HG02759 (cell line): ENCODE data around the gene CRIM1.
"Not testable (repeated sequence)": the region's sequence is repeated elsewhere in the genome, so short reads cannot be mapped to it uniquely, and the experiment has no call there.

Source experiments
- ATAC-seq: cut with Tn5 transposase; IDR thresholded peaks from one replicate; pipeline ENCODE4 v1.9.1; 2021; ENCODE audit warnings: mild to moderate bottlenecking, moderate library complexity; ENCODE audit not compliant: unreplicated experiment

Gene CRIM1, protein sequence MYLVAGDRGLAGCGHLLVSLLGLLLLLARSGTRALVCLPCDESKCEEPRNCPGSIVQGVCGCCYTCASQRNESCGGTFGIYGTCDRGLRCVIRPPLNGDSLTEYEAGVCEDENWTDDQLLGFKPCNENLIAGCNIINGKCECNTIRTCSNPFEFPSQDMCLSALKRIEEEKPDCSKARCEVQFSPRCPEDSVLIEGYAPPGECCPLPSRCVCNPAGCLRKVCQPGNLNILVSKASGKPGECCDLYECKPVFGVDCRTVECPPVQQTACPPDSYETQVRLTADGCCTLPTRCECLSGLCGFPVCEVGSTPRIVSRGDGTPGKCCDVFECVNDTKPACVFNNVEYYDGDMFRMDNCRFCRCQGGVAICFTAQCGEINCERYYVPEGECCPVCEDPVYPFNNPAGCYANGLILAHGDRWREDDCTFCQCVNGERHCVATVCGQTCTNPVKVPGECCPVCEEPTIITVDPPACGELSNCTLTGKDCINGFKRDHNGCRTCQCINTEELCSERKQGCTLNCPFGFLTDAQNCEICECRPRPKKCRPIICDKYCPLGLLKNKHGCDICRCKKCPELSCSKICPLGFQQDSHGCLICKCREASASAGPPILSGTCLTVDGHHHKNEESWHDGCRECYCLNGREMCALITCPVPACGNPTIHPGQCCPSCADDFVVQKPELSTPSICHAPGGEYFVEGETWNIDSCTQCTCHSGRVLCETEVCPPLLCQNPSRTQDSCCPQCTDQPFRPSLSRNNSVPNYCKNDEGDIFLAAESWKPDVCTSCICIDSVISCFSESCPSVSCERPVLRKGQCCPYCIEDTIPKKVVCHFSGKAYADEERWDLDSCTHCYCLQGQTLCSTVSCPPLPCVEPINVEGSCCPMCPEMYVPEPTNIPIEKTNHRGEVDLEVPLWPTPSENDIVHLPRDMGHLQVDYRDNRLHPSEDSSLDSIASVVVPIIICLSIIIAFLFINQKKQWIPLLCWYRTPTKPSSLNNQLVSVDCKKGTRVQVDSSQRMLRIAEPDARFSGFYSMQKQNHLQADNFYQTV

DNA sequence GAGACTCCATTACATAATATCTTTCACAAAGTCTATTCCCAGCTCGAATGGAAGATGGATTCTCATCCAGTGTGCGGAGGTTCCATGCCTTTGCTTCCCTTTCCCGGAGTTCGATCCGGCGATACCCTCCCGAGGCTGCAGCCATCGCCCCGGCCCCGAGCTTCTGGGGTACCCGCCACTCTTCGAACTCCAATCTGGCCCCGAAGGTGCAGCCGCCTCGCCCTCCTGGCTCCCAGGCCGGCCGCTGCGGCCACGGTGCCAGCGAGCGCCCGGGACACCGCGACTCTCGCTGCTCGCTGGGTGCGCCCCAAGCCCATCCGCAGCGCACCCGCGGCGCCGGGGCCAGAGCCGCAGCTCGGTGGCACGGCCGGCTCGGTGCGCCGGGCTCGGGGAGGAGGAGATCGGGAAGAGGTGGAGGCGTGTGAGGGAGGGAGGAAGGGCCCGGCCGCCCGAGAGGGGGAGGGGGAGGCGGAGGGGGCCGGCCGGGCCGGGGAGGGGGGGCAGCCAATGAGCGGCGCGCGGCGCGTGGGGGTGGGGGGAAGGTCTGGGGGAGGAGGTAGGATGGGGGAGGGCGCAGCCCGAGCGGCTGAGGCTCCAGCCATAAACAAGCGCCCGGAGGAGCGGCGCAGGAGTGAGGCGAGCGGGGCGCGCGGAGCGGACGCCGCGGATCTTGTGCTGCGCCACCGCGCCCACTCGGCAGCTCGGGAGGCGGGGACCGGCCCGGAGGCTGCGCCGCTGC, at the start of gene CRIM1:
Gene CRIM1, plus strand, starts transcription at position 628 of the 739 bp plus-strand sequence. CDS start 515 bp downstream, outside the sequence.
- peak; percentile 45 for ATAC-seq

DNA sequence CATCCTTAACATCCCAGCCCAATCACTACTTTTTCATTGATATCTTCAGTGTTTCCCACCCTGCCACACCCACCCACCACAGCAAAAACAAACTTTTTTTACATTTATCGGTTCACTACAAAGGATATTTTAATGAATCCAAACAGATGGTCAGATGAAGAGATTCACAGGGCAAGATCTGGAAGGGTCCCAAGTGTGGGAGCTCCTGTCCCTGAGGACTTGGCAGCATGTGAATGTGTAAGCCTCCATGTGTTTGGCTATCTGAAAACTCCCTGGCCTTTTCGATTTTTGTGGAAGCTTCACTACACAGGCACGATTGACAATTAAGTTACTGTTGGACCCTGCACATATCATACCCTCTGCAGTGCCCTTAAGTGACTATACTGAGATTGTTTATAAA, 48.1 kb upstream of the CRIM1 start:
- no peak for ATAC-seq

DNA sequence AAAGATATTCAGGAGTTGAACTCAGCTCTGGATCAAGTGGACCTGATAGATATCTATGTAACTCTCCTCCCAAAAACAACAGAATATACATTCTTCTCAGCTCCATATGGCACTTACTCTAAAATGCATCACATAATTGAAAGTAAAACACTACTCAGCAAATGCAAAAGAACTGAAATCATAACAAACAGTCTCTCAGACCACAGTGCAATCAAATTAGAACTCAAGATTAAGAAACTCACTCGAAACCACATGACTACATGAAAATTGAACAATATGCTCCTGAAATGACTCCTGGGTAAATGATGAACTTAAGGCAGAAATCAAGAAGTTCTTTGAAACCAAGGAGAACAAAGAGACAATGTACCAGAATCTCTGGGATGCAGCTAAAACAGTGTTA, 45.1 kb upstream of the CRIM1 start:
- not testable (repeated sequence) for ATAC-seq

DNA sequence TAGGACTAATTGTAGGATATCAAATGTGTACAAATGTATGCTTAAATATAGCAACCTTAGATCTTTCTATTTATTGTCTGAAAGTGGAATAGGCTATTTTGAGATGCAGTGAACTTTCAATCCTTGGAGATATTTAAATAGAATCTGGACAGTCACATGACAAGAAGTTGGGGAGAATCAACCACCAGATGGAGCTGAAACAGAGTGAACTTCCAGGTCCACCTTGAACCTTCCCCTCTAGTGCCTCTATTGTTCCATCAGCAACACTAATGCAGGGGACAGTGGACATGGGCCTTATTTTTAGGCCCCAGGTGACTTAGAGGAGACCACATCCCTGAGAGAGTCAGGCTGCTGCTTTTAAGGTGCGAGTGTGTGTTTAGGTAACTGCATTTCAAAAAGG, 37.0 kb upstream of the CRIM1 start:
- no peak for ATAC-seq

DNA sequence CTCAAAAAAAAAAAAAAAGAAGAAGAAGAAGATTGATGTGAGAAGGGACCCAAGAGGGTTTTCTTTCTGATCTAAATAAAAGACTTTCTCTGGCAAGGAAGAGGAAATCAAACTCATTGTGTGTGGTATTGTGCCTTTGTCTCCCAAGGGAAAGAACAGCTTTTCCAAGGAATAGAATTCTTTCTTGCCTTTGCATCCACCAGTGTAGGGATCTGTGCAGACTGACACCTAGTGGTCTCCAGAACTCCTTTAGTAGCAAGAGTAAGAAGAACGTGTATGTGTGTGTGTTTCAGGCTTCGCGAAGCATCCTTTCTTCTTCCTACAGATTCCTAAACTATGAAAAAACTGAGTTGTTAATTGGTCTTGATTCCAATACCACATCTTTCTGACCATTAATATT, 33.5 kb upstream of the CRIM1 start:
- no peak for ATAC-seq

DNA sequence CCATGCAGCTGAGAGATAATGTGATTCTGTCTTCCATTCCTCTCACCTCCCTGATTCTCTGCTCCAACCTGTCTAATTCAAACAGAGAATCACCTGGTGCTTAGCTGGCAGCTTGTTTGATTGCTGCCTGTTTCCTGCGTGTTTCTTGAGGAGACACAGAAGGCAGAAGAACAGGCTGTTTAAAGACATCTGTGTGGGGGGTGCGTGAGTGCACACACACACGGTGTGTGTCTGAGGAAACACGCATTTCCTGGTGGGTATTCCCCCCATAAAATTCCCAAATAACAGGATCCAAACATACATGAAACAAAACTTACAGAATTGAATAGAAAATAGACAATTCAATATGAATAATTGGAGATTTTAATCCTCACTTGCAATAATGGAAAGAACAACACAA, 29.3 kb upstream of the CRIM1 start:
- ATAC-seq: no peak

DNA sequence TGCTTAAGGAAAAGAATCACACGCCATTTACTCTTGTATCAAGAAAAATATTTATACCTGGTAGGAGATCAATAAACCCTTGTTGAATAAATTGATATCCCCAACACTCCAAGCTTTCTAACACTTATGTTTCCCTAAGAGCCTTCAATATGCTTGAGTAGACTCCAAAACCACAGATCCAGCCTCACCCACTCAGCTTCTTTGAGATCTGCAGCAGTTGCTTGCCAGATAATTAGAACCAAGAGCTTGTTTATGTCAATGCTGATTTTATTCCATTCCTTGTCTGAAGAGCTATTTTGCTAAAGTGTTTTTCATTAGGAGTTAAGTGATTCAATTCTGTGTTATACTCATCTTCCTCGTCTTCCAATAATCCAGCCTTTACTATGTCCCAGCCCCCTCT, 26.3 kb upstream of the CRIM1 start:
- no peak for ATAC-seq

DNA sequence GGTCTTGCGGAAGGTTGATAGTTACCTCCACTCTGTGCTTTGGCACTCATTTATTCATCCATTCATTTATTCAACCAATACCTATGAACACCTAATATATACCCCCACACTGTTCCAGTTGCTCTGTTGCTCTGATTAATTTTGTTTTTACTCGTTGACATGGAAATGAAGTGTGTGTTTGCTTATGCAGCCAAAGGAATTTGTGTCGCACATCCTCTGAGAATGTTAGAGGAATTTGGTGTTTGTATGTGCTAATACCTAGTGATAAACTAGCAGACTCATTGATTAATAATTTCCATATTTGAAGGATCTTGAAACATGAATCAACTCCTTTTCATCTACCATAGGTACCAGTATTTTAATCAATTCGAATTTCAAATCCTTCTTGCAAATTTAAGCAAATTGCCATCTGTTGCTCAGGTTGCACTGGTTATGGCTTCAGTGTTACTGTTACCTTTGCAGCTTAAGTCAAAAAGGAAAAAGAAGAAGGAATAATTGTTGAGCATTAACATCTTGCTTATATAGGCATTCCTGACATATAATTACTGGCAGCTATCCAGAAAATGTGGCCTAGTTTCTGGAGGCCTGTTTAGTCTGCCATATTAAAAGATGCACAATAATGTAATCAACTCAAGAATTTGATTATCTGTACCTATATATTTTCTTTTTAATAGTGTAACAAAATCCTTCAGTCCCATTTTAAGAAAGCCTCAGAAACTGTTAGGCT, 25.7 kb upstream of the CRIM1 start:
- no peak for ATAC-seq

DNA sequence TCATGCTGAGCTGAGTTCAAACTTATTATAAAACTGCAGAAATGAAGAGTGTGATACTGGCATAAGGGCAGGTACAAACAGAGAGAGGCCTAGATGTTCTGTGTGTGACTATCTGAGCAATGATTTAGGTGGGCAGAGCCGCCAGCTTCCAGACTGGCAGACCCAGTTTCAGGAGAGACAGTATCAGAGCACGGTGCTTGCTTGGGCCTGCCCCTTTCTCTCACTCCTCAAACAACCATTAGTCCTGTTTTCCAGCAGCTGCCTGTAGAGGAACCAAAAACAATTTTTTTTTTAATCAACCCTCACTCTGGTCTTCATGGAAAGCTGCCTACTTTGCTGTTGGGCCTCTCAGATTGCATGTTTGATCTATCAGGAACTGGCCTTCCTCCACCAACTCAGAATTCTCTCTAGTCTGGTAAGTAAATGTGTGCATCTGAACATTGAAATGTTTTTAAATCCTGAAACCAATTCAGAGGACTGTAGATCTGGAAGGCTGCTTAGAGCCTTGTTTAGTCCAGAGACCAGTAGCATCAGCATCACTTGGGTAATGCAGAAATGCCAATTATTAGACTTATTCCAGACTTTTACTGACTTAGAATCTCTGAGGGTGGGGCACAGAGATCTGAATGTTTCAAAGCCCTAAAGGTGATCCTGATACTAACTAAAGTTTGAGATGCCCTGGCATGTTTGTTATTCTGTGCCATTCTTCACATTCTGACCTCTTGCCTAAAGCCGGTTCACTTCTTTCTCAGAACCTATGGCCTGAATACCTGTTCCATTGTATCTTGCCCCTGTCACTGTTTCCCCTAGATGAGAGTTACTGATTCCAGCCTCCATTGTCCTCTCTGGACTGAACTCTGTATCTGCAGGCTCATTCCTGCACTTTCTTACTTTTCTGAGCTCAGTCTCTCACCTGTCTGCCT, 24.8 kb upstream of the CRIM1 start:
- ATAC-seq: no peak

DNA sequence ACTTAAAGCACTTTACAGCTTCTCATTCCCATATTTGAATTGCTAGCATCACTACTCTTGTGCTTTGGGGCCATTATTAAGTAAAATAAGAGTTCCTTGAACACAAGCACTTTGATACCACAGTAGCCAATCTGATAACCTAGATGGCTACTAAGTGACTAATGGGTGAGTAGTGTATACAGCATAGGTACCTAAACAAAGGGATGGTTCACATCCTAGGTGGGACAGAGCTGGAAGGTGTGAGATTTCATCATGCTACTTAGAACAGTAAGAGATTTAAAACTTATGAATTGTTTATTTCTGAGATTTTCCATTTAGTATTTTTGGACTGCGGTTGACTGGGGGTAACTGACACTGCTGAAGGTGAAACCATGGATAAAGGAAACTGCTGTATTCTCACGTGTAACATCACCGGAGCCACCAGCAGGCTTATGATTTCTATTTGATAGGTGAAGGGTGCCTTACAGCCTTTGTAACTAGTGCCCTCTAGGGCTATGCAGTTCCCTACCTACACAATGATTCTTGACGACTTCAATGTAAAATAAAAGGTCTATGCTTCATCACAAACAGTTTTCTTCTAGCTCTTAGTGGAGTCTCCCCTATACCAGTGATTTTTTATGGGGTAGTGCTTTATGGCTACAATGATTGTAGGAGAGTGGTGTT, 22.1 kb upstream of the CRIM1 start:
- no peak for ATAC-seq

DNA sequence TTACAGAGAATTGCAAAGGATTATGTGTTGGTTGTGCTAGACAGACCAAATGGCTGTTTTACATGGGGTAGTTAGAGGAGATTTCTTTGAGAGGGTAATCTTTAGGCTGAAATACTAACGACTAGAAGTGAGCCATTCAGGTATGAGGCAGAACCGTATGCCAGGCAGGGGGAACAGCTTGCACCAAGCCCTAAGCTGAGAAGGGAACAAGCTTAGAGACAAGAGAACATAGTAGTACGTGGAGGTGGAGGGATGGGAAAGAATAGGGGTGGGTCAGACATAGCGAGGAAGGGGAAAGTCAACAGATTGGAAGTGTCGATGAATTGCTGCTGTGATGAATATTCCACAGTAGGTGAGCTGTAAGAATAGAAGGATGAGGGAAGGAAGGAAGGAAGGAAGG, 20.0 kb upstream of the CRIM1 start:
- no peak for ATAC-seq

DNA sequence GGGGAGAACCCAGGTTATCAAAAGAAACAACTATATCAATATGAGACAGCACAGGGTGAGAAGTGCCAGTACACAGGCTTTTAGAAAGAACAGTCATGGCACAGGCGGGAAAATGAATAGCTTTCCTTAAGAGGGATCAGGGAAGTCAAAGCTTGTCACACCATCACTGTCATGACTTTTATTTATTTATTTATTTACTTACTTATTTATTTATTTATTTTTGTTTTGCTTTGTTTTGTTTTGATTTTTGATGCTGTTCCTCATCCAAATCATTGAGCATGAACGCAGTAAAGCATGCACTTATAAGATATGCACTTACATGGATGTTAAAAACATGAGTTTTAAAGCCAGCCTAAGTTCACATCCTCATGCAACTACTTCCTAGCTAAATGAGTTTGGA, 19.3 kb upstream of the CRIM1 start:
- ATAC-seq: no peak

DNA sequence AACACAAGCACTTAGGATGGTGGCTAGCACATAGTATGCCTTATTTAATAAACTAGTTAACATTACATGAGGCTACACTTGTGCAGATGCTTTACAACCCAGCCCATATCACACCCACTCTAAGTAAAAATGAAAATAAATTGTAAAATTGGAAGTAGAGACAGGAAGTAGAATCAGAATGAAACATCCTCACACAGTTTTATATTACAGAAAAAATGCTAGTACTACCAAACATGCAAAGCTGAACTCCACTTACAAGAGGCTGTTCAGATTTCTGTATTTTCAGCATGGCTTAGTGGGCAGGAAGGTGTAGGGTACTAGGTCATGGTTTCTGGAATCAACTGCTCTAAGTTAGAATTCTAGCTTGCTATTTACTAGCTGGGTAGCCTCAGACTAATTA, 18.2 kb upstream of the CRIM1 start:
- ATAC-seq: peak; percentile 73

DNA sequence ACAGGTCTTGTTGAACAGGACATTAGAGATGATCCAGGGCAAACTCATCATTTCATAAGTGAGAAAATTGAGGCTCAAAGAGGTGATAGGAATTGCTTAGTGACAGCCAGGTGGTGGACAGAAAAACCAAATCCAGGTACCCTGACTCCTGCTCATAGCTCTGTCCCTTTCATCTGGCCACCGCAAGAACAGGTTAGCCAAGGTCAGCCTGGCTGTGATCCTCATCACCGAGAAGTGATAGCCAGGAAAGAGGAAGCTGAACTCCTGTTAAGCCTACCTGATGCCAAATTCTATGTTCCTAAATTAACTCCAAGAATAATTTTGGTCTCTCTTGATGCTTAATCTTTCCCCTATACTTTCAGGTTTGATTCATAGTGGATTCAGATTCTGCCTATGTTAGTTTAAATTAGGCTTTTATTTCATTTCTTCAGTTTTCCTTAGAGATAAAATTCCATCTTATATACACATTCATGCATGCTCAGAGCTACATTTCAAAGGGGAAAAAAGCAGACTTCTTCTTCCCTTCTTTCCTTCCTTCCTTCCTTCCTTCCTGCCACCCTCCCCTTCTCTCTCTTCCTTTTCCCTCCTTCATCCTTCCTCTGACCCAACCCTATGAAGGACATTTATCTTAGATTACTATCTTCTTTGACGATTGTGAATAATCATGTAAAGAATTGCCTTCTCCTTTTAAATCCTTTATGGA, 17.3 kb upstream of the CRIM1 start:
- ATAC-seq: no peak

DNA sequence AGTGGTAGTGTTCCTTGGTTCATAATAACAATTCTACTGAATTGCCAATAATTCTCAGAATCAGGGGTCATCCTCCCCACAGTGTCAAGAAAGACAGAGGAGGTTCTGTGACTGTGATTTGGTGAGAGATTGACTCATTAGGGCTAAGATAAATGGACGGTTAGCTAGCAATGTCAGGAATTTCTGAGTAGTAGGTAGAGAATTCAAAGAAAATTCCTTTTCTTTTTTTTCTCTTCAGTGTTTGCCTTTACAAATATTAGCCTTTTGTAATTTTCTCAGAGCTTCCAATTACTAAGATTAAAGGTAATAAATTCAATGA, 16.8 kb upstream of the CRIM1 start:
- no peak for ATAC-seq

DNA sequence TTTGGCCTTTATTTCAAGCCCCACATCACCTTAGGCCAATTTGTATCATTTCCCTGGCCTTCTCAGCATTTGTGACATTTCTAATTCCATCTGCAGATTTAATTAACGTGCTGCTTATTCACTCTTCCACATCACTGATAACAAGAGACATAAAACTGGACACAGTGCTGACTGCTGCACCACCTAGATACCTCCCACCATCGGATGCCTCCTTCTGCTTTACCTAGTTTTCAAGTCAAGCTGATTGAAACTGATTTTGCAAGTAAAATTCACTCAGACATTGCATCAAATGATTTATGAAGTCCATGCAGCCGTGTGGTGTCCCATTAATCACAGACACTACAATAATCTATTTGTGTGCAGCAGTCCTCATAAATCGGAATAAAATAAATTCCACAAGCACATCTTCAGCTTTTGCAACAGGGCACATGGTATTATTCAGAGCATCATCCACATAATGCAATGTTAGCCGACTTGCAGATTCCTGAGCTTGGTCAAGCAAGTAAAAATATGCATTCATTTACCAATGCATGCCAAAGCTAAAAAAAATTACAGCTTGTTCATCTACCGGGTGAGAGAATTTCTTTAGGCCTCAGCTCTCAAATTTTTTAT, 15.9 kb upstream of the CRIM1 start:
- ATAC-seq: no peak

DNA sequence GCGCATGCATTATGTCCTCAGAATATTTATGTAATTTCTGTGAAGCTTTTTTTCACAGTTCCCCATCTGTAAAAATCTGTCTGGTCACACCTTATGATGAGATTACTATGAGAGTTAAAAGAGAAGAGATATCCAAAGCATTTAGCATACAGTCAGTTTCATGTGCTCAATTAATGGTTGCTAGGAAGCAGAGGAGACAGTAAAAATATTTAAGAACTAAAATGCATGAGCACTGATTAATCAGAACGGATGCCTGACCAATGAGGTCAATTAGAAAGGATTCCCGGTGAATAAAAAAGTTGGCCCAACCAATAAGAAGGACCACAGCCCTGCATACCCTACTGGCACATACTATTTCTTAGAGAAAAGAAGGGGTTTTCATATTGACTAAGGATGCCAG, 12.0 kb upstream of the CRIM1 start:
- ATAC-seq: no peak

DNA sequence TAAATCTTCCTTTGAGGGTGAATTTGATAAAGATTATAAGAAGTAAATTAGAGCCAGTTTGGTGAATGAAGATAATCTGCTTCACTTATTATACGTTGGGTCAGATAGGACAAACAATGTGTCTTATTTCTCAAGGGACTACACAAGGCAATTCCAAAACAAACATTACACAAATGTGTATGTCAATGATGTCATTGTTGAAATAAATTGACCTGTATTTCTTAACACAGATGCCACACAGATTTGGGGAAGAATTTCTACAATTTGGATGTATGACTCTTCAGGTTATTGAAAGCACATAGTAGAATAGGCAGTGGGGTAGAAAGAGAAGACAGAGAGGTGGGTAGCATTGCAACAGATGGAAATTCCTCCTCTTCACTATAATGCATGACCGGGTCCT, 6.9 kb upstream of the CRIM1 start:
- ATAC-seq: no peak
